GM06990 (cell line): Measurements from ENCODE around the gene RNASE9.
"Not testable (repeated sequence)": the region's sequence is repeated elsewhere in the genome, so short reads cannot be mapped to it uniquely, and the experiment has no call there.

Source experiments
- DNase-seq: peaks from one replicate; pipeline ENCODE4 v3.0.0-alpha.2; 2011; ENCODE audit not compliant: insufficient read length; ENCODE audit errors: extremely low read depth
- H3K27me3 ChIP-seq: replicated peaks from 2 replicates; pipeline ENCODE4 v1.6.0; 2011; ENCODE audit warnings: low read length; ENCODE audit not compliant: control insufficient read depth, insufficient read depth
- H3K36me3 ChIP-seq: 2 replicates; pipeline ENCODE4 v1.5.1; 2011; ENCODE audit warnings: low read length; ENCODE audit not compliant: control insufficient read depth, insufficient read depth
- H3K4me3 ChIP-seq: replicated peaks from 2 replicates; pipeline ENCODE4 v1.5.1; 2011; ENCODE audit warnings: low read depth, mild to moderate bottlenecking, control low read depth, low read length
- CTCF ChIP-seq: IDR thresholded peaks from 2 replicates; pipeline ENCODE4 v1.5.1; 2011; ENCODE audit warnings: low read length, control low read depth, mild to moderate bottlenecking, inconsistent platforms; ENCODE audit not compliant: insufficient read depth, poor library complexity, severe bottlenecking

Gene RNASE9

GRCh38 chr14:20524027-20524426, 36.8 kb downstream of the RNASE9 start:
- no peak for DNase-seq
- TF ChIP-seq CTCF = no peak
- Histone ChIP-seq H3K36me3 (no peaks in the 10 kb centered on the region), H3K27me3 (no peaks in the 10 kb centered on the region), H3K4me3 (no peak overlapping the region)

GRCh38 chr14:20522332-20522731, 38.5 kb downstream of the RNASE9 start:
- TF ChIP-seq CTCF = no peak
- no peaks in the 10 kb centered on the region for H3K36me3 ChIP-seq
- H3K4me3 ChIP-seq = no peak overlapping the region
- H3K27me3 ChIP-seq = no peaks in the 10 kb centered on the region
- no peak for DNase-seq

GRCh38 chr14:20516921-20517320, 43.9 kb downstream of the RNASE9 start:
- H3K4me3 ChIP-seq = no peak overlapping the region
- H3K27me3 ChIP-seq = no peaks in the 10 kb centered on the region
- no peak for DNase-seq
- no peaks in the 10 kb centered on the region for H3K36me3 ChIP-seq
- no peak for TF ChIP-seq CTCF

- DNase-seq = no peak
- Histone ChIP-seq H3K27me3 (no peaks in the 10 kb centered on the region), H3K4me3 (no peak overlapping the region), H3K36me3 (no peaks in the 10 kb centered on the region)
- no peak for TF ChIP-seq CTCF
These were observed 45.0 kb downstream of the RNASE9 start for GRCh38 chr14:20515846-20516245.

- H3K36me3 ChIP-seq = no peaks in the 10 kb centered on the region
- no peak for DNase-seq
- H3K27me3 ChIP-seq = no peaks in the 10 kb centered on the region
- no peak overlapping the region for H3K4me3 ChIP-seq
- TF ChIP-seq CTCF = no peak
These were observed 48.5 kb downstream of the RNASE9 start for GRCh38 chr14:20512177-20512905.

- no peak for TF ChIP-seq CTCF
- no peak for DNase-seq
- no peaks in the 10 kb centered on the region for H3K36me3 ChIP-seq
- H3K27me3 ChIP-seq = no peaks in the 10 kb centered on the region
- H3K4me3 ChIP-seq = no peak overlapping the region
These were observed 52.5 kb downstream of the RNASE9 start for GRCh38 chr14:20508367-20508766.

- H3K36me3 ChIP-seq, H3K4me3 ChIP-seq, DNase-seq, H3K27me3 ChIP-seq: not testable (repeated sequence)
These were observed 53.3 kb downstream of the RNASE9 start for GRCh38 chr14:20507537-20507936.

GRCh38 chr14:20506752-20507151, 54.1 kb downstream of the RNASE9 start:
- H3K36me3 ChIP-seq, DNase-seq, H3K4me3 ChIP-seq, H3K27me3 ChIP-seq: not testable (repeated sequence)

- H3K27me3 ChIP-seq, H3K36me3 ChIP-seq, DNase-seq, H3K4me3 ChIP-seq: not testable (repeated sequence)
These were observed 54.6 kb downstream of the RNASE9 start for GRCh38 chr14:20506276-20506675.
